CMK (cell line): ENCODE measurements around the gene BTN1A1.
"Not testable (repeated sequence)": the region's sequence is repeated elsewhere in the genome, so short reads cannot be mapped to it uniquely, and the experiment has no call there.

Source experiments
- DNase-seq: peaks from one replicate; pipeline ENCODE4 v3.0.0-alpha.2; 2010; ENCODE audit warnings: low read depth

The BTN1A1 gene, protein sequence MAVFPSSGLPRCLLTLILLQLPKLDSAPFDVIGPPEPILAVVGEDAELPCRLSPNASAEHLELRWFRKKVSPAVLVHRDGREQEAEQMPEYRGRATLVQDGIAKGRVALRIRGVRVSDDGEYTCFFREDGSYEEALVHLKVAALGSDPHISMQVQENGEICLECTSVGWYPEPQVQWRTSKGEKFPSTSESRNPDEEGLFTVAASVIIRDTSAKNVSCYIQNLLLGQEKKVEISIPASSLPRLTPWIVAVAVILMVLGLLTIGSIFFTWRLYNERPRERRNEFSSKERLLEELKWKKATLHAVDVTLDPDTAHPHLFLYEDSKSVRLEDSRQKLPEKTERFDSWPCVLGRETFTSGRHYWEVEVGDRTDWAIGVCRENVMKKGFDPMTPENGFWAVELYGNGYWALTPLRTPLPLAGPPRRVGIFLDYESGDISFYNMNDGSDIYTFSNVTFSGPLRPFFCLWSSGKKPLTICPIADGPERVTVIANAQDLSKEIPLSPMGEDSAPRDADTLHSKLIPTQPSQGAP

DNA sequence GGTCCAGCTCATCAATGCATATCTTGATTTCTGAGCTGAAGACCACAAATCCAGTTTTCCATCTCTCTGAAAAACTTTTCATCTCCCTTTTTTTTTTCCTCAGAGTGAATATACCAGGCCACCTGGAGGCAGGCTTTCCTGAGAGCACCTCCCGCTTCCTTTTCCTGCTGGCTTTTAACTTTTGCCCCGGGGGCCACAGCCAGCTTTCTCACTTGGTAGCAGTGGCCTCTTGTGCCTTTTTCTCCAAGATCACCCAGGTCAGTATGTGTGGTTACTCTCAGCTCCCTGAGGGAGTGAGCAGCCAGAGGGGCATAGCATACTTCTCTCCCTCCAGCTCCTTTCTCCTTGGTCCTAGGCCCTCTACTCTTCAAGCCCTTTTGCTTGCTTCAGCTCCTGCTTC, at the start of gene BTN1A1:
Gene BTN1A1 (plus strand): TSS at position 202 of the 400 bp plus-strand sequence. CDS start 984 bp downstream, outside the sequence.
- no peak for DNase-seq

DNA sequence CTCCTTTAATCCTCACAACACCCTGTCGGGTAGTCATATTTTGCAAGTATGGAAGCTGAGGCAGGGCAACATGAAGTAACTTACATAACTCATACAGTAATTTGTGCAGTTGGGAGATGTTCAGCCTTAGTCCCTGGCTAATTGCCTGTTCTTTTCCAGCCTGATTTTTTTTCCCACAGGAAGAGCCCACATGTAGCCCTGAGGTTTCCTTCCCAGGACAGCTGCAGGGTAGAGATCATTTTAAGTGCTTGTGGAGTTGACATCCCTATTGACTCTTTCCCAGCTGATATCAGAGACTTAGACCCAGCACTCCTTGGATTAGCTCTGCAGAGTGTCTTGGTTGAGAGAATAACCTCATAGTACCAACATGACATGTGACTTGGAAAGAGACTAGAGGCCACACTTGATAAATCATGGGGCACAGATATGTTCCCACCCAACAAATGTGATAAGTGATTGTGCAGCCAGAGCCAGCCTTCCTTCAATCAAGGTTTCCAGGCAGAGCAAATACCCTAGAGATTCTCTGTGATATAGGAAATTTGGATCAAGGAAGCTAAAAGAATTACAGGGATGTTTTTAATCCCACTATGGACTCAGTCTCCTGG, 47.4 kb upstream of the BTN1A1 start:
- no peak for DNase-seq

DNA sequence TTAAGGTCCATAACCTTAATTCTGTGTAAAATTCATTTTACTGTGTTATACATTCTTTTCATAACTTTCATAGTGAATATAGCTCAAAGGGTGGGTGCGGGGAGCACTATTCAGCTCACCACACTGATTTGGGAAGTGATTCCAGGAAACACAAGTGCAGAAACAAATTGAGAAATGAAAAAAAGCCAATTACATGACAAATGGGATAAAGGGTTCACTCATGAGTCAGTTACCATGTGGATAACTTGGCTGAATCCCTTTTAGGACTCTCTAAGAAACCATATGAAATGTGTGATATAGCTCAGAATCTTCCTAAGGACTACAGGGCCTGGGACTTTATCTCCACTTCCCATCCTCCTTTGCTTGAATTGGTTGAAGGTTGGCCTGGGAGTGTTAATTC, 45.5 kb upstream of the BTN1A1 start:
- no peak for DNase-seq

DNA sequence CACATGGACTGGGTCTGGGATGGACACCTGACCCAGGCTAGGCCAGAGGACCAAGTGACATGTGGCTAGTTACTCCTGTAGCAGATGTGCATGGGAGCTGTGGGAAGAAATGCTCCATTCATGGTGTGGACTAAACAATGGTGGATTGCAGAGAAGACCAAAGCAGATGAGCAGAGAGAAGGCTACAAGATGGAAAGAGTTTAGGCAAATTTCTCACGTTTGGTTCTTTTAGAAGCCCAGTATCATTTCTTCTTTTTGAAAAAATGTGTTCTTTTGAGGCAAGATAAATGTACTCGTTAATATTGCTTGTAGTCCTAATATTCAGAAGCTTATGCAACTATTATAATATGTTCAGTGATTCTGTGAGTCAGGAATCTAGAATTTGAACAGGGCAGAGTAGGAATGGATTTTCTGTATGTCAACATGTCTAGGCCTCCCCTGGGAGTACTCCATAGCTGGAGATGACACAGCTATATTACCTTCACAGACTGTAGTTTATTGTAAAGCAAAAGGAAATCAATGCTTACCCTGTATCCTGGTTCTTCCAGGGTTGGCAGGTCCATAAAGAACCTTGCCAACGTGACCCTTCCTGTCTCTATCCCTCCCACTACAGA, 44.6 kb upstream of the BTN1A1 start:
- DNase-seq, result no peak

DNA sequence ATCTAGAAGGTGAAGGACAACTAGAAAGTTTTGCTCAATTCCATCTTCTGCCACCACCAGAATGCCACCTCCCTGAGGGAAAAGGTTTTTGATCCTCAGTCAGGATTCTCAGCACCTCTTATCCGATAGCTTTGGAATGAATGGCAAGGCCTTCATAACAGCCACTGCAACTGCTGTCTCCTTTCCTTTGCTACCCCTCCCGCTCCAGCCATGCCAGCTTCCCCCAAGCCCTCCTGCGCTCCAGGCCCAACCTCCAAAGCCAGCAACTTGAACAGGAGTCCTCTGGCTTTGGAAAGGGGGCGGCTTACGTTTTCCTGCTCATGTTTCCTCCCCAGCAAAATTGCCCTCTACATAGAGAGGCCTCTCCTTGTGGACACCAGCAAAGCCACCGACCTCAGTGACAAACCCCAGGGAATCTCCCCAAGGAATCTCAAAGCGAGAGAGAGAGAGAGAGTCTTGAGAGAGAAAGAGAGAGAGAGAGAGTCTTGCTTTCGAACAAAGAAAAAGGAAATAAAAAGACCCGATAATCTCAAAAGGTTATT, 42.8 kb upstream of the BTN1A1 start:
- no peak for DNase-seq

DNA sequence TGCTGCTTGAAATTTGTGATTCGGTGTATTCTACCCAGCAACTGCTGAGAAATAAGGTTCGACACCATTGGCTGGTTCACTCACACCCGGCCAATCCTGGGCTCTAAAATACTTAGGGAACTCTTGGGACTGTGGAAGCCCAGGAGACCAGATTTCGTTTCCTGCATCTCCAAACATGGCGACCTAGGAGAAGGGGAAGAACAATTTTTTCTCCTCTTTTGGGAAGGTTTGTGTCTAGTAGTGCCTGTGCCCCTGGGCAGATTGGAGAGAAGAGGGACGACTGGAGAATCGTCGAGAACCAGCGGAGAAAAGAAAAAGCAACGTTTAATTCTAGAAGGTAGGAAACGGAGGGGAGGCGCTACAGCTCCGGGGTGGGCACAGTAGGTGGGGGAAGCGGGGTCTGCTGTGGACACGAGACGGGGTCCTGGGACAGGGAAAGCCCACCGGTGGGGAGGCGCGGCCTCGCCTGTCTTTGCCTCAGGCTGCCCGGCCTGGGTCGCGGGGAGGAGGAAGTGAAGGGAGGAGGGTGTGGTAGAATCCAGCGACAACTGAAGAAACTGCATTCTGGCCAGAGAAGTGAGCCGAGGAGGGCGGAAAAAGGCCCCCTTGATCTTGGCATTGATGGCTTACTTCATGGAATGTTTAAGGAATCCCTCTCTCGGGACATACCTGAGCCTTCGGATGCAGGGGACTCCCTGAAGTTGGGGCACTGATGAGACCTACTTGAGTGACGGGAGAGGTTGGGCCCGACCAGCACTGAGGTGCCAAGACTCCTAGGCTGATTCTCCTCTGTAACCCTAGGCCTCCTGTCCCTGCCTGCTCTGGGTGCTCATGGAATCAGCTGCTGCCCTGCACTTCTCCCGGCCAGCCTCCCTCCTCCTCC, 42.1 kb upstream of the BTN1A1 start, which contains the start of gene BTN2A1:
Gene BTN2A1 (plus strand): TSS at position 150 of the 883 bp plus-strand sequence. CDS start 682 bp downstream, at position 832.
- peak; percentile 71 for DNase-seq

DNA sequence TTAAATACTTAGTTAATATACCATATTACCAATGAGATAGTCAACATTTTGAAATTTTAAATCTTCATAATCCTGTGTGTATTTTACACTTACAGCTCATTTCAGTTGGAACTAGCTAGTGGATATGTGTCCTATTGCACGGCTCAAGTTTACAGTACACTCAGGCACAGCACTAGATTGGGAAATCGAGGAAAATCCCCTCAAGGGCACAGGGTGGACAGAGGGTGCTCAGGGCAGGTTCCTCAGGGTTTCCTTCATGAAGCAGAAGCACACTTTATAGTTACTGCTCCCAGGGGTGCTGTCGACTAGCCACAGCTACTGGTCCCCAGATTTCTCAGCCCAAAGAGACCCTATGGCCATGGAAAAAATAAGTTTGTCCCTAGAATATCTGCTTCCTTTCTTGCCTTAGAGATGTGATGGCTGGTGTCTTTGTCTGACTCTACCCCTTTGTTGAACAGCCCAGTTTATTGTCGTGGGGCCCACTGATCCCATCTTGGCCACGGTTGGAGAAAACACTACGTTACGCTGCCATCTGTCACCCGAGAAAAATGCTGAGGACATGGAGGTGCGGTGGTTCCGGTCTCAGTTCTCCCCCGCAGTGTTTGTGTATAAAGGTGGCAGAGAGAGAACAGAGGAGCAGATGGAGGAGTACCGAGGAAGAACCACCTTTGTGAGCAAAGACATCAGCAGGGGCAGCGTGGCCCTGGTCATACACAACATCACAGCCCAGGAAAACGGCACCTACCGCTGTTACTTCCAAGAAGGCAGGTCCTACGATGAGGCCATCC, 40.9 kb upstream of the BTN1A1 start:
- no peak for DNase-seq

DNA sequence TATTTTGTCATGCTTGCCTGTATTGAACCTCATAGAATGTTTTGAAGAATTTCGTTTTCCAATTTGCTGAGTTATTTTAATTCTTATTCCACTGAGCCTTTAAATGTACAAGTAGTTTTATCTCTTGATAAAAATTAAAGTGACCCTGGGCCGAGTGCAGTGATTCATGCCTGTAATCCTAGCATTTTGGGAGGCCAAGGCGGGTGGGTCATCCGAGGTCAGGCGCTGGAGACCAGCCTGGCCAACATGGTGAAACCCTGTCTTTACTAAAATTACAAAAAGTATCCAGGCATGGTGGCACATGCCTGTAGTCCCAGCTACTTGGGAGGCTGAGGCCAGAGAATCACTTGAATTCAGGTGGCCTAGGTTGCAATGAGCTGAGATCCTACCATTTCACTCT, 38.8 kb upstream of the BTN1A1 start:
- DNase-seq, result not testable (repeated sequence)

DNA sequence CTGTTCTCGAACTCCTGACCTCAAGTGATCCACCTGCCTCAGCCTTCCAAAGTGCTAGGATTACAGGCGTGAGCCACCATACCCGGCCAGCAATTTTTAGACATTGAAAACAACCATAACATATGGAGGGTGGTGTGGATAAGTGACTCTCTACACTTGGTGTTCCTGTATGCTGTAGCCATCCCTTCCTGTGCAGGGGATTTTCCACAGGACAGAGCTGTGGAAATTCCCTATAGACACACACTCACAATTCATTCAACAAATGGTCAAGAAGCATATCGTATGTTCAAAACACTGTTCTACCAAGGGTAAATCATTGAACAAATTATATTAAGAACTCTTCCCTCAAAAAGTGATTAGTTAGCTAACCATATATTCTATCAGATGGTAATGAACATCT, 36.1 kb upstream of the BTN1A1 start:
- DNase-seq, result no peak

DNA sequence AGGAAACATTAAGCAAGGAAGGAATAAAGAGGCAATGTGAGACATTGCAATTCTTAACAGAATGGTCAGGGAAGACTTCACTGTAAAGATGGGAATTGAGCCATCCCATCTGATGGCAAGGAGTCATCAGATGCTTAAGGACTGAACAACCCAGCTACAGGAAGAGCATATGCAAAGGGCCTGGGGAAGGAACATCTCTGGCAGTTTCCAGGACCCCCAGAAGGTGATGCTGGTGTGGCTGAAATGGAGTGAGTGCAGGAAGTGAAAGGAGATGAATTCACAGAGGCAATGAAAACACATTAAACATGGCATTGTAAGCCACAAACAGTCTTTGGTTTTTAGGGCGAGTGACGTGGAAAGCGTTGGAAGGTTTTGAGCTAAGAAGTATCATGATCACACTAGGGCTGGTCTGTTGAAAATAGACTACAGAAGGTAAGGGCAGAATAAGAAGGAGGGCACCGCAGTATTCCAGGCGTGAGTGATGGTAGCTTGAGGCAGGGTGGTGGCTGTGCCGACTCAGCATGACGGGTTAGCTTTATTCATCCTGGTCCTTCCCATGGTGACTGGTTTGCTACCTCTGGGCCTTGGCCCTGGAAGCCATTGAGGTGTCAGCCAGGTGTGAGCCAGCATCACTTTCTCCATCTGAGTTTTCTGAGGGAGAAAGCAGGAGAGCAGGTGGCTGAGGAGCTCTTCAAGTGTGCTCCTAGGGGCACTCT, 35.5 kb upstream of the BTN1A1 start:
- DNase-seq, result no peak

DNA sequence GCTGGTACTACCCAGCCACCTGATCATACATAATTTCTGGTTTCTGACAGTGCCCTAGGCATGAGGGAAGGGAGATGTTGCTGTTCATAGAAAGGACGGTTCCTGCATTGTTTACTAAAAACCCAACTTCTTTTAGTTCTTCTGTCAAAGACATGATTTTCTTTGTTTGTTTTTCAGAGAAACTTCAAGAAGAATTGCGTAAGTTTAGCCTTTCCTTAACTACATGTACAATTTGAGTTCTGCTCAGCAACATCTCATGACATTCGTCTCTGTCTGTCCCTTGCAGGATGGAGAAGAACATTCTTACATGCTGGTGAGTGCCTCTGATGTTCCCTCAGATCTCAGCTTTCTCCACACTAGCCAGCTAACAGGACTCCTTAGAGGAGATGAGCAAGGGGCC, 34.3 kb upstream of the BTN1A1 start:
- DNase-seq, result no peak

DNA sequence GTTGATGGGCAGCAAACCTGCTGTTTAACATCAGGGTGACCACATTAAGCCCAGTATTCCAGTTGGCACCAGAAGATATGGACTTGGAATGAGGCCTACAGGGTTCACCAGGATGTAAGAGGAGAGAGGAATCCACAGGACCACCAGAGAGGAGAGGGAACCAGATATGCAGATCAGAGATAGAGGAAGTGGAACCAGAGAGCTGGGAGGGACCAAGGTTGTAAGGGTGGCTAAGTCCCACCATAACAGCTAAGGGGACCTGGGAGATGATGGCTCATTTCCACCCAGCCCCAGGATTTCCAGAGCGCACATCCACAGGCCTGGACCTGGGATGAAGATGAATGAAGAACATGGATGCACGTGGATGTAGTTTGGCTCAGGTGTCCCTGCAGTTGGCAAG, 31.3 kb upstream of the BTN1A1 start:
- no peak for DNase-seq

DNA sequence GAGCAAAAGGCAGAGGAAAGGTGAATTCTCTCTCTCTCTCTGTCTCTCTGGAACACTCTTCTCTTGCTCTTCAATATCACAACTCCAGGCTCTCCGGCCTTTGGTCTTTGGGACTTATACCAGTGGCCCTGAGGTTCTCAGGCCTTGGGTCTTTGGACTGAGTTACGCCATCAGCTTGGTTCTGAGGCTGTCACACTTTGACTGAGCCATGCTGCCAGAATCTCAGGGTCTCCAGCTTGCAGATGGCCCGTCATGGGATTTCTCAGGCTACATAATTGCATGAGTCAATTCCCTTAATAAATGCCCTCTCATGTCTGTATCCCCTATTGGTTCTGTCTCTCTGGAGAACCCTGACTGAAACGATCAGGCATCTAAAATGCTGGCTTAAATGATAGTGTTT, 29.5 kb upstream of the BTN1A1 start:
- DNase-seq, result no peak

DNA sequence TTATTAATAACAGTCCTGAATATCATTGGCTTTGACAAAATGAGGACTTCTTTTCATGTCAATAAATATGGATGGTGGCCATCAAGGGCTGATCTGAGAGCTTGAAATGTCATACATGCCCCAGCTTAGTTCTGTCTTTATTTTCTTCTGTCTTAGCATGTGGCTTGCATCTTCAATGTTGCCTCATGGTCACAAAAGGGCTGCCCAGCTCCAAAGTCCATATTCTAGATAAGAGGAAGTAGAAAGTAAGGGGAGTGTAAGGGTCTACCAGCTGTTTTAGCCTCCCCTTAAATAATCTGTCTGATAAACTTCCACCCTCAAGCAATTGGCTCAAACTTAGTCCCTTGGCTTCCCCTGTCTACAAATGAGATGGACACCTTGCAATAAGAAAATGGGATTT, 28.1 kb upstream of the BTN1A1 start:
- DNase-seq, result no peak

DNA sequence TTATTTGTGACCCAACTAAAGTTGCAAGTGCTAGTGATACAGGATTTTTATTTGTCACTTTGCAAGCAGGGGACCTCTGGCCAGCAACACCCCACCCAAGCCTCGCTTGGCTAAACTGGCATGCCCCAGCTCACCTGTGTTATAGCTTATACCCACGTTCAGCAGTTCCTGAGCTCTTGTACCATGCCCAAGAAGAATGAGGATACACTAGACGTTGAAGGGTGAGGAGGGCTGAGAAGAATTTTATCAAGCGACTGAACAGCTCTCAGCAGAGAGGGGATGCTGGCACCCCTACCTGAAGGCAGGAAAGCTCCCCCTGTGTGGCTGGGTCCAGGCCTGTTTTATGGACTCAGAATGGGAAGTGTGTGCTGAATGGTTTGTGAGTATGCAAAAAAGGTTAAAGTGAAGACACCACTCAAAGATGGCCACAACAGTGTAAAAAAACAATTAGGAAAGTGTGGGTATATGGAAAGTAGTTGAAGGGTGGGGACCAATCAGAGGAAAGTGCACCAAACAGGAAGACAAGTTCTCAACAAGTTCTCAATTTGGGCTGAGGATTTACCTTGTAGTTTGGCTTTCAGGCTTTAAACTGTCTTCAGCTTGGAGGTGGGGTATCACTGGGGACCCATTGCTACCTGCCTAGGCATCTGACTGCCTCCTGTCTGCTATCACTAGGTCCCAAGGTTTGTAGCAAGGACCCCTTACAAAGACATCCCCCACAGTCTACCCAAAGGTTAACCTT, 27.4 kb upstream of the BTN1A1 start:
- DNase-seq, result no peak

DNA sequence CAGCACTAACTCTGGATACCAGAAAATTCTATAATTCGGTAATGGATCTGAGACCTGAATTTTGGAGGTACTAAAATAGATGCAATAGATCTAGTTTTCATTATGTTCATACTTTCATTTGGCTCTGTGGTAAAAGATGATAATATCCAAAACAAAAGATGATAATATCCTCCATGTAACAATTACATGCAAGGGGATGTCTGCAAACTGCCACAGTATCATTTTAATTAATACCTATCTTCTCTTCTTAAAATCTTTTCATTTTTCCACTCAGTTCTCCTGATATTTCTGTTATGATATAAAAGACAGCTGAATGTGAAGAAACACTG, 26.7 kb upstream of the BTN1A1 start:
- no peak for DNase-seq

DNA sequence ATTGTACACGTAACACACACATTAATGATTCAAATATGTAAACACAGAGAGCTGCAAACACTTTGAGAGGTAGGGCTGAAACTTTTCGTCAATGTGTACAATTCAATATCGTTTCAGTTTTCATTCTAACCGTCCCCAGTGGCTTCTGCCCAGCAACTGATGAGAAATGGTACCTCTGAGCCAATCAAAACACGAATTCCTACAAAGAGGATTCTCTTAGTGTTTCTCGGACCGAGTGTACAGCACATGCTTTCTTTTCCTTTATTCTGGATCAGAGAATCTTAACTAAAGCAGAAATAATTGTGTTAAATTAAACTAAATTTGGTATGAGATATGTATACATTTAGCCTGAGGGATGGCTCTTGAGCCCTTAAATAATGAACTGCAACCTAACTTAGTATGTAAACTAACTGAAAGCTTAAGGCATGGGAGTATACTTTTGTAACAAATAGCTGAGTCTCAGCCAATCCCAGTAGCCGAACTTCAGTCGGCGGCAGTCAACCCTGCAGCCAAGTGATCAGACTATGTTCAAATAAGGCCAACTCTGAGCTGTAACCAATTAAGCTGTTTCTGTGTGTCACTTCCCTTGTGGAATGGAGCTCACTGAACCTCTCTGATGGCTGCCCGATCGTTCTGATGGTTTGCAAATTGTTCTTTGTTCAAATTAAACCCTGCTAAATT, 26.2 kb upstream of the BTN1A1 start:
- peak; percentile 66 for DNase-seq

DNA sequence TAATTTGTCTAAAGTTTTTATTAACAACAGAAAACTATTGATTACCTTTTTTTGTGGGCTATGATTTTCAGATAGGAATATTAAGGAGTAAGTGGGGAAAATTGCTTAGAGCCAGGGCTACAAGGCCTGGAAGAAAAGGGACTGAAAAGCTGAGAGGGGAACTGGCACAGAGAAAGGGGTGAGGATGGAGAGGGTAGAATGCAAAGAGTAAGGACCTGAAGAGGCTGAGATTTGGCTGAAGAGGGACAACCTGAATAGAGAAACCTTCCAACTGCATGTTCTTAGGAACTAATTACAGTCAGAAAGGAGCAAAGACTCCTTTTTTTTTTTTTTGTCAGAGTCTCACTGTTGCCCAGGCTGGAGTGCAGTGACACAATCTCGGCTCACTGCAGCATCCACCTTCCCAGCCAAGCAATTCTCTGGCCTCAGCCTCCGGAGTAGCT, 25.6 kb upstream of the BTN1A1 start:
- DNase-seq, result no peak
